GM18526 (cell line): ENCODE data around the gene KLC3.

Experiments used
- POLR2A ChIP-seq: IDR thresholded peaks from 3 replicates; pipeline ENCODE4 v1.6.1; 2011; ENCODE audit not compliant: insufficient read length; ENCODE audit errors: extremely low read depth

KLC3 gene

GRCh38 chr19:45370410-45371204, 30.1 kb downstream of the KLC3 start, which contains the start of gene ERCC2:
Gene ERCC2 (minus strand): TSS chr19:45370573. CDS start chr19:45370540, 33 bp downstream.
- TF ChIP-seq POLR2A = peak; percentile 48

DNA sequence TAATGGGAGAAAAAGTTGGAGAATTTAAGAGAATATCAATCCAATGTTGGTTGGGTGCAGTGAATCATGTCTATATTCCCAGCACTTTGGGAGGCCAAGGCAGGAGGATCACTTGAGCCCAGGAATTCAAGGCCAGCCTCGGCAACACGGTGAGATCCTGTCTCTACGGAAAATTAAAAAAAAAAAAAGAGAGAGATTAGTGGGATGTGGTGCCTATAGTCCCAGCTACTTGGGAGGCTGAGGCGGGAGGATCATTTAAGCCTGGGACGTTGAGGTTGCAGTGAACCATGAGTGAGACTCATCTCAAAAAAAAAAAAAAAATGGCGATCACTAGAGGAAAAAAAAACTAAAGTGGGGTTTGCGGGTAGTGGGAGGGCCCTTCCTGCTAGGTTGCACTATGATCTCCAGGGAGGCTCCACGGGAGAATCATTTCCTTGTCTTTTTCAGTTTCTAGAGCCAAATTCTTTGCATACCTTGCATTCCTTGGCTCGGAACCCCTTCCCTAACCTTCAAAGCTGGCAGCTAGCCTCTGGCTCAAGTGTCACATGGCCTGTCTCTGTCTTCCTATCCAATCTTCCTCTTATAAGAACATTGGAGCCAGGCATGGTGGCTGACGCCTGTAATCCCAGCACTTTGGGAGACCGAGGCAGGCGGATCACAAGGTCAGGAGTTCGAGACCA, 35.6 kb downstream of the KLC3 start:
- TF ChIP-seq POLR2A = no peak

GRCh38 chr19:45380107-45380506, 39.6 kb downstream of the KLC3 start:
- no peak for TF ChIP-seq POLR2A

GRCh38 chr19:45382426-45382825, 41.9 kb downstream of the KLC3 start:
- TF ChIP-seq POLR2A = no peak

- TF ChIP-seq POLR2A = no peak
Measured at GRCh38 chr19:45385392-45386221, 45.1 kb downstream of the KLC3 start.

GRCh38 chr19:45391346-45391745, 50.8 kb downstream of the KLC3 start:
- TF ChIP-seq POLR2A = no peak

GRCh38 chr19:45391871-45392665, 51.5 kb downstream of the KLC3 start:
- TF ChIP-seq POLR2A = no peak

GRCh38 chr19:45395821-45396617, 55.5 kb downstream of the KLC3 start:
- TF ChIP-seq POLR2A = no peak

- no peak for TF ChIP-seq POLR2A
Measured at GRCh38 chr19:45400192-45400591, 59.6 kb downstream of the KLC3 start.
